ENCODE data around the gene SPTLC3. TPM values are rescaled to one million over a fixed set of nuclear protein-coding genes. Genes with fewer than 3 reads are reported as not detected.

Gene SPTLC3
- total RNA-seq, 1 experiment from 2014 or later: 10.7 TPM

GRCh38 chr20:13207016-13207415, 198.2 kb downstream of the SPTLC3 start:
- ChIA-PET CTCF (no interaction called here), POLR2A (ENCODE audit: unreplicated experiment) (no interaction called here)
- no peak overlapping the region for H3K4me2 ChIP-seq
- BruUV-seq (replicated peaks): no TSS peak
- no peaks in the 10 kb centered on the region; the same call in 1 of the 2 replicates for H3K9me2 ChIP-seq (ENCODE audit: insufficient read depth)
- no peak overlapping the region for H2AFZ ChIP-seq
- H4K20me1 ChIP-seq (ENCODE audit: insufficient read depth): no peaks in the 10 kb centered on the region; the same call in 1 of the 2 replicates
- H3K36me3 ChIP-seq (ENCODE audit: low read depth): no peaks in the 10 kb centered on the region
- TF ChIP-seq EZH2 (IDR thresholded peaks at IDR 0.05; ENCODE audit: low read depth) (no peak), CTCF (conservative IDR thresholded peaks at IDR 0.05) (no peak)
- intact Hi-C loops (cut with micrococcal nuclease; ENCODE audit: unreplicated experiment): no loop called here
- H3K9me3 ChIP-seq (ENCODE audit: insufficient read depth, low read depth): no peaks in the 10 kb centered on the region
- no peak overlapping the region for H3K4me3 ChIP-seq
- no peaks in the 10 kb centered on the region for H3K4me1 ChIP-seq (replicated peaks; ENCODE audit: insufficient read depth)
- H3K27me3 ChIP-seq (ENCODE audit: insufficient read depth, low read depth): no peaks in the 10 kb centered on the region
- DNase-seq: no peak
- no peaks in the 10 kb centered on the region for H3F3A ChIP-seq (ENCODE audit: insufficient read depth, low read depth)
- no peaks in the 10 kb centered on the region for H3K79me2 ChIP-seq (ENCODE audit: low read depth)
- no peak overlapping the region for H3K27ac ChIP-seq

DNA sequence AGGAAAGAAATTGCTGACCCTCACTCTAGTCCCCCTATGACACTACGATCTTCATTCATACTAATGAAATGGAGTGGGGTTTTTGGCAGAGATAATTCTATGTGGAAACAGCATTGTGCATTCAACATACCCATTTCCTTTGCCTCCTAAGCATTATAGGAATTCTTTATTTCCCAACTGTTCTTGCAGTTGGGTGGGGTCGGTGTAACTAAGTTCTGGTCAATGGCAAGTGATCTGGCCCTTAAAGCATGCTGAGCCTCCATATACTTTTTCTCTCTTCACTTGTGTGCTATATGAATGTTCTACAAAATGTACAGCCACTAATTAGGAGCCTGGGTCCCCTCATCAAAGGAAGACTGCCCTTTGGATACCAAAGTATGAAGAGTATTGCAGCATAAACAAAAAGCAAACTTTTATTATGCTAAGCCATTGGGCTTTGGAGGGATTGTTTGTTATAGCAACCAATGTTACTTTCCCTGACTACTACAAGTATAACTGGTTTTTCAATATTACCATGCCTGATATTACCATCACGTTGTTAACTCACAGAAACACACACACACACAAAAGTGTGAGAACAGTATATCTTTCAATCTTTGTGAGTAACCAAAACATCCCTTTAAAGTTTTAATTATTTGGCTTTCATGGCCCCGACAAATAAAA, 203.3 kb downstream of the SPTLC3 start:
- Histone ChIP-seq H3K79me2 (ENCODE audit: low read depth) (no peaks in the 10 kb centered on the region), H3K4me1 (replicated peaks; ENCODE audit: insufficient read depth) (0 out of 2 replicates have a peak, but pooled peaks cover 14% of the 10 kb centered on the region), H3K27me3 (ENCODE audit: insufficient read depth, low read depth) (no peaks in the 10 kb centered on the region), H3K9me2 (ENCODE audit: insufficient read depth) (no peaks in the 10 kb centered on the region; the same call in 1 of the 2 replicates), H3K36me3 (ENCODE audit: low read depth) (no peaks in the 10 kb centered on the region), H3K9me3 (ENCODE audit: insufficient read depth, low read depth) (no peaks in the 10 kb centered on the region), H2AFZ (no peak overlapping the region), H3F3A (ENCODE audit: insufficient read depth, low read depth) (no peaks in the 10 kb centered on the region), H3K27ac (no peak overlapping the region), H3K4me2 (no peak overlapping the region), H4K20me1 (ENCODE audit: insufficient read depth) (no peaks in the 10 kb centered on the region; the same call in 1 of the 2 replicates), H3K4me3 (no peak overlapping the region)
- intact Hi-C loops (cut with micrococcal nuclease; ENCODE audit: unreplicated experiment): no loop called here
- TF ChIP-seq CTCF (conservative IDR thresholded peaks at IDR 0.05) (no peak), EZH2 (IDR thresholded peaks at IDR 0.05; ENCODE audit: low read depth) (no peak)
- ChIA-PET POLR2A (ENCODE audit: unreplicated experiment) (no interaction called here), CTCF (no interaction called here)
- no peak for DNase-seq
- BruUV-seq (replicated peaks): no TSS peak

DNA sequence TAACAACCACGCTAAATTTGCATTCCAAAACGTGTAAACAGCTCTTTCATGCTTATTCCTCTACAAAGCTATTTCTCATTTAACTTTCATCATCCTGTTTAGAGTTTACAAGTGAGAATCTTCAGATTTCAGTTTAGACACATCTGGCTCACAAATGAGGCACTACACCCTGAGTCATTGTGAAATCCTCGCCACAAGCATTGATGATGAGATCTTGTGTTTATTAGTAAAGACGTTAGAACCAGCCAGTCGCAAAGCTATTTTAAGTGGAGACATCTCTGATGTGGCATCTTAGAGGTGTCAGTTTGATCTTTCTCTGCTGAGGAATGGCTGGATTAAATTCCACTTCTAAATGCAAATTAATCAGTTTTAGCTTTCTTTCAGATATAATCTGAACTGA, 204.0 kb downstream of the SPTLC3 start:
- POLR2A ChIA-PET (ENCODE audit: unreplicated experiment): interaction anchor here (0.6 to 0.7 kb wide), 2 partner anchors 21 to 50 kb away, joined by 6 read pairs; no protein-coding TSS in a partner anchor

More for the DNA sequence above, 204.0 kb downstream of the SPTLC3 start:
- H3K9me3 ChIP-seq (ENCODE audit: insufficient read depth, low read depth): no peaks in the 10 kb centered on the region
- no peaks in the 10 kb centered on the region for H3K27me3 ChIP-seq (ENCODE audit: insufficient read depth, low read depth)
- no peaks in the 10 kb centered on the region for H3K36me3 ChIP-seq (ENCODE audit: low read depth)
- intact Hi-C loops (cut with micrococcal nuclease; ENCODE audit: unreplicated experiment): no loop called here
- H3K79me2 ChIP-seq (ENCODE audit: low read depth): no peaks in the 10 kb centered on the region
- H4K20me1 ChIP-seq (ENCODE audit: insufficient read depth): no peaks in the 10 kb centered on the region; the same call in 1 of the 2 replicates
- no peak for DNase-seq
- no peak overlapping the region for H2AFZ ChIP-seq
- no peak overlapping the region for H3K27ac ChIP-seq
- BruUV-seq (replicated peaks): no TSS peak
- 0 out of 2 replicates have a peak, but pooled peaks cover 14% of the 10 kb centered on the region for H3K4me1 ChIP-seq (replicated peaks; ENCODE audit: insufficient read depth)
- TF ChIP-seq CTCF (conservative IDR thresholded peaks at IDR 0.05): no peak
- H3K4me2 ChIP-seq: no peak overlapping the region
- no peak overlapping the region for H3K4me3 ChIP-seq
- CTCF ChIA-PET: interaction anchor here (0.5 kb wide), 1 partner anchor 877 kb away, joined by 4 read pairs; no protein-coding TSS in a partner anchor
- H3K9me2 ChIP-seq (ENCODE audit: insufficient read depth): no peaks in the 10 kb centered on the region; the same call in 1 of the 2 replicates
- no peaks in the 10 kb centered on the region for H3F3A ChIP-seq (ENCODE audit: insufficient read depth, low read depth)
